Kidney capillary endothelial cell (primary cell): ENCODE measurements around the gene MGLL.
"Not testable (repeated sequence)": the region's sequence is repeated elsewhere in the genome, so short reads cannot be mapped to it uniquely, and the experiment has no call there.

ENCODE experiments used
- DNase-seq: peaks from one replicate; pipeline ENCODE4 v3.0.0-alpha.2; 2018; ENCODE audit warnings: low spot score

MGLL gene

DNA sequence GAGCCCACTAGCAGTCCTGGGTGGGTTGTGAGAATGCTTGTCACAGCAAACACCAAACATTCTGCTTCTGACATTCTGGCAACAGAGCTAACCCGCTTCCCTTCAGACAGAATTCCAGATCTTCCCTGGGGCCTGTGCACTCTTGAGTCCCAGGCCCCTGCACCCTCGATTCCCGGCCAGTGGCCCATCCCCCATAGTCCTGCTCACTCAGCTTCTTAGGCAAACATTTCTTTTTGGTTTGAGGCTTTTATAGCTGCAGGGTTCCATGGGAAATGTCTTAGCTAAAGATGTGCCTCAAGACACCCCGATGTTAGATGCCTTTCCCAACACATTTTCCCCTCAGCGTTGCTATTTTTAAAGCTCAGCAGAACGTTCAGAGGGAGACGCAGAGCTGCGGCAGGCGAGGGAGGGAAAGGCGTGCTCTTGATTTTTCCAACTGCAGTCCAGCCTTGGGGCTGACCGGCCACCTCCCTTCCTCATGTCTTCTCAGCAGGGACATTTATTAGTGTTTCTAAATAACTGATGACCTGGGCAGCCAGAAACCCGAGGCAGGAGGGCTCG lies 114.4 kb downstream of the MGLL start:
- no peak for DNase-seq

GRCh38 chr3:127706785-127707351 lies 115.4 kb downstream of the MGLL start:
- DNase-seq = no peak

DNA sequence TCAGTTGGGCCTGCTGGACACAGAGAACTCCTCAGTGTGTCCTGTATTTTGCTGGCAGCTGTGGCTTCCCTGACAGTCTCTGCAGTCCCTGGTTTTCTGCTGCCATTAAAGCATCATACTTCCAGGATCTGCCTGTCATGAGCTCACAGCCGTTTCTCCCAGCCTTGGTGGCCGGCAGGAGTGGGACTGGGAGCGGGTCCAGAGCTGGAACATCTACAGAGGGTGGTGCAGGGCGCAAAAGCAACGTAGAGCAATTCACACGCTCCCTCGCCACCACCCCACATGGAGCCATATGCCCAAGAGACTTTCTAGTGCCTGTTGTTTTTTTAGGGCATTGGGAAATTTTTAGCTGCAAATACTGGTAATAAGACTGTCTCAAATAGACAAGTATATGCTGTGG lies 116.0 kb downstream of the MGLL start:
- no peak for DNase-seq

GRCh38 chr3:127704840-127705239 lies 117.5 kb downstream of the MGLL start:
- DNase-seq = not testable (repeated sequence)

DNA sequence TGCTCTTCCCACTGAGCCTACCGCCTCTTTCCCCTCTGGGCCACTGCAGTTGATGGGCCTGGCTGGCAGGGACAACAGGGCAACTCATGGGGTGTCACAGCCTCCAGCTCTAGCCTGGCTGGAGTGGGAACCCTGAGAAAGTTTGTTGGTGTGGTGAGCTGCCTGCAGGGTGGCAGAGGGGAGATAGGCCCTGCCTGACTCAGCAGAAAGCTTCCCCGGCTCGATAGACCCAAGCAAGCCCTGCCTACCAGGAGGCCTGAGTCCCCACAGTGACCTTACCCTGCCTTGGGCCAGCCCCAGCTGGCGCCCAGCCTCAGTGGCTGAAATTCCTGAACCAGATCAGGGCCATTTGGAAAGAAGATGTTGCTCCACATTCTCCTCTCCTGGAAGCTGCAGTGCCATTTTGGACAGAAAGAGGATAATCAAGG lies 120.2 kb downstream of the MGLL start:
- no peak for DNase-seq

DNA sequence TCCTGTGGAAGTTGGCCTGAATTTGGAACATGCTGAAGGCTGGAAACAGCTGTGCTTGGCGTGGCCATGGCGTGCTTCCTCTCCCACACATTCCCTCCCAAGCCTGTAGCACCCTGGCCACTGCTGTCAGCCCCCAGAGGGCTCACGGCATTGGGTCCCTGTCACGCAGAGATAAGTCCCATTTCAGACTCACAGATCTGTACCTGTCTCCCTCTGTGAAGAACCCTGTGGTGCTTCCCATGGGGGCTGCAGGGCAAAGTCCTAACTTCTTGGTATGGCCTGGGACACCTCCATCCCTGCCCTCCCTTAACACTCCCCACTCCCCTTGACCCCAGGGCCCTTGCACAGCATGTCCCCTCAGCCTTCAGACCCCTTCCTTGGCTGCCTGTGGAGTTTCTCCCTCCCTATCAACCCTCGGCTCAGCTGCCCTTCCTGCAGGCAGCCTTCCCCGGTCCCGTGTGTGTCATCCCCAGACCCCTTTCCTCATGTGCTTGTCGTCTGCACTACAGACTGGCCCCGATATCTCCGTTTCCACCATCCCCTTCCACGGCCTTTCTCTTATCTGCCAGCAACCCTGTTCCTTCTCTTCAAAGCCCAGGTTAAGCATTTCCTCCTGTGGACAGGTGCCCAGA lies 120.9 kb downstream of the MGLL start:
- DNase-seq = no peak

DNA sequence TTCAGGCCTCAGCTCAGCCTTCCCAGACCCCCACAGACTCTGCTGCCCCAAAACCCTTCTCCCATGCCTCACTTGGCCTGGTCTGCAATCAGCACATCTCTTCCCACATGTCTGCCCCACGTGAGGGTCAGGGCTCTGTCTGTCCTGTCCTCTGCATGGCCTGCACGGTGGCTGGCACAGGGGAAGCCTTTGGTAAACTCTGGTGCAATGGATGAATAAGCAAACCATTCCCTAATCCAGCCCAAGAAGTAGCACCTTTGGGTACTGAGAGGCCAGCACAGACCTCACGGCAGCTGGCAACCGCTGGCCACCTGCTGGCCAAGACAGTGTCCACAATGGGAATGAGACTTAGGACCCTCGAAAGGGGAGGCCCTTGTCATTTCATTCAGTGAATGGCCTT lies 121.9 kb downstream of the MGLL start:
- no peak for DNase-seq

GRCh38 chr3:127699416-127700300 lies 122.7 kb downstream of the MGLL start:
- no peak for DNase-seq

GRCh38 chr3:127698691-127699415 lies 123.5 kb downstream of the MGLL start:
- no peak for DNase-seq

GRCh38 chr3:127698286-127698685 lies 124.0 kb downstream of the MGLL start:
- DNase-seq = no peak

GRCh38 chr3:127697551-127698240 lies 124.6 kb downstream of the MGLL start:
- no peak for DNase-seq

GRCh38 chr3:127694467-127695215 lies 127.7 kb downstream of the MGLL start:
- peak; percentile 25 for DNase-seq

GRCh38 chr3:127693336-127693843 lies 128.9 kb downstream of the MGLL start:
- no peak for DNase-seq

DNA sequence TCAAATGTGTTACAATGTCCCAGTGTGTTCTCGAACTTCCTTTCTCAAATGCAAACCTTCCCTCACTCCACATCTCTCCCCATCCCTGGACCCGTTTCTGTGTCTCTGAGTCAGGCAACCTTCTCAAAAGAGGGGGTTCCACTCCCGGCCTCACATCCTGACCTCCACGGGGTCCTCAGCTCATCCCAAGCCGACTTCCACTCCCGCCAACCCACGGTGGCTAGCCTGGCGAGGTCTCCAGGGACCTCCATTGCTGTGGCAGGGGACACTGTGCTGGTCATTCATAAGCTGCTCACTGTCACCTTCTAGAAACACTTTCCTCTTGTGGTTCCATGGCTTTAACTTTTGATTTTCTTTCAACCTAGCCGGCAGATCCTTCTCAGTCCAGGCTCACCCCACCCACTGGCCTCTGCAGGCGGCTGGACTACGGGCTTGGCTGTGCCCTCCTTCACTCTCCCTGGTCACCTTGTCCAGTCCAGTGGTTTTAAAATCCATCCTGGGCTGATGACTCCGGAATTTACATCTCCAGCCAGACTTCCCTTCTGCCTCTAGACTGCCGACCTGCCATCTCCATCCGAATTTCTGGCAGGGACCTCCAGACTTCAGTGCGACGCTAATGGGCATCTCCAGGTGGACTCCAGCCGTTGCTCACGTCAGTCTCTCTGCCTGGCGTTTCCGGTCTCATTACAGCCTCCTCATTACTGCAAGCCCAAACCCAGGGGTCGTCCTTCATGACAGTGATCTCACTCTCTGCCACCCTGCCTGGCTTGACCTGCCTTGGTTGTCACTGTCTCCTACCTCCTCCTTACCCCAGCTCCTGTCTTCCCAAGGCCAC lies 129.6 kb downstream of the MGLL start:
- DNase-seq = no peak

GRCh38 chr3:127691974-127692373 lies 130.3 kb downstream of the MGLL start:
- DNase-seq = no peak

DNA sequence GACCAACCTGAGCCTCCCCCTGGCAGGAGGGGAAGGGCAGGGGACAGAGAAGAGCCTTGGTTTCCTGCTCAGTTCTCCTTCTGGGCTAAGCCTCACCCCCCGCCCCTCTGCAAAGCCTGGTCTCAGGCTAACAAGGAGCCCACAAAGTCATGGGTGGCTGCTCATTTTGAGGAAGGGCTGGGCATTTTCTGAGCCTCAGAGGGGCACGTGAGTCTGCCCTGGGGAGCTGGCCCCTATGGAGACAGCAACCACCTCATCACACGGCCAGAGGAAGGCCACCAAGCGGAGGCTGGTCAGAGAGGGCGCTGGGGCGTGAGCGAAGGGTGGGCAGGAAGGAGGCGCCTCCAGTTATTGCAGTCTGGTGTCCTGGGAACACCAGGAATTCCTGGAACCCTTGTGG lies 130.8 kb downstream of the MGLL start:
- no peak for DNase-seq

GRCh38 chr3:127690823-127691452 lies 131.4 kb downstream of the MGLL start:
- DNase-seq = no peak

DNA sequence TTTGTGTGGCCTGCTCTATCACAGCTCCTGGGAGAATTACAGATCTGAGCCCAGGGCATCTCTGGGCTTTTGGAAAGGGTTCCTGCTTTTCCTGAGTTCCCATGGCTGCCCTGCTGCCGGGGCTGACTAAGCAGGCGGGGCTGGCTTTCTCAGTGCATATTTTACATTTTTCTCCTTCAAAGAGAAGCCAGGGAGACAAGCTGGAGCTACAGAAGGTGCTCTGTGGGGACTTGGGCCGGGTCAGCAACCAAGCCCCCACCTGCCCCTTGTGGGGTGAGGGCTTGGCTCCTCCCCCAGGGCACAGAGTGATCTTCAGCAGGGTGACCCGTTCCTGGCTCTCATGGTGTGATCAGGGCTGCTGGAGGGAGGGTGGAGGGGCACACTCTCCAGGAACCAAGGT lies 132.2 kb downstream of the MGLL start:
- no peak for DNase-seq

- DNase-seq = no peak
Observed at GRCh38 chr3:127689266-127689860, 133.0 kb downstream of the MGLL start.
